HG02852 (cell line): ENCODE results near the gene CUBN.
A peak's percentile ranks its signal among the peaks of the same experiment; 100 is the strongest.

Source experiments
- ATAC-seq: cut with Tn5 transposase; IDR thresholded peaks from one replicate; pipeline ENCODE4 v1.9.1; 2021; ENCODE audit warnings: mild to moderate bottlenecking, moderate library complexity; ENCODE audit not compliant: unreplicated experiment

Gene CUBN

DNA sequence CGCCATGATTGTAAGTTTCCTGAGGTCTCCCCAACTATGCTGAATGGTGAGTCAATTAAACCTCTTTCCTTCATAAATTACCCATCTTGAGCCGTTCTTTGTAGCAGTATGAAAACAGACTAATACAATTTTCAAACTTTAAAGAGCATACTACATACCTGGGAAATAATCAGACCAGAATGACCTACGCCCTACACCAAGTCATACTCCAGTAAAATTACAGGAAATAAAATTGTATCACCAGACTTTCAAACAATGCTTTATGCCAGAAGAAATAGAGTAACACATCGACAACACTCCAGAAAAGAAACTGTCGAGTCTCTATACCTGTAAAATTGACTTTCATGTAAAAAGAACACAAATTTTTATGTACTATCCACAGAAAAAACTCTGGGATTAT, 331.0 kb downstream of the CUBN start:
- no peak for ATAC-seq

DNA sequence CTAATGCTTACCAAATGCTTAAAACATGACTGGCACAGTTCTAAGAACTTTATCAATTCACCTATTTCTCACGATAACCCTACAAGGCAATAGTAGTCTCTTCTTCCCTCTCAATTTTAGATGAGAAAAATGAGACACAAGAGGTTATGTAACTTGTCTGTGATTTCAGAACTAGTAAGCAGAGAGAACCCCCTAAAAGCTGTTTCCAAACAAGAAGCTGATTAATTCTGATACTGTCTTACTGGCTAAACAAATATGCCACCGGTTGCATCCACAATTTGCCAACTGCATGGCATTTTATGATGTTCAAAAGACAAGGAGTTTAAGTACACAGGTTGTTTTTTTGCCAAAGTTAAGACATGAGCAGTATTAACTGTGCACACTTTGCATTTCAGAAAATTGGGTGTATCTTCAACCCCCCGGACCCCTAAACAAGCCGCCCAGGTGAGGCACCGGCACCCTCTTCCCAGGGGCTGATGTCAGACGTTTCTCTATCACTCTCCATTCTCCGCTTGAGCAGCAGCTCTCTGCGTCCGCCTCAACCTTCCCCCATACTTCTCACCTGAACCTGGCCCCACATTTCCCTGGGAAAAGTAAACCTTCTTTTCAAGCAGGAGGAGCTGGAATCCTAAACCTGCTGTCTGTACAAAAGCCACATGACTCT, 334.1 kb downstream of the CUBN start:
- ATAC-seq, result no peak

- ATAC-seq, result no peak
Measured at GRCh38 chr10:16794005-16794404, 335.6 kb downstream of the CUBN start.

DNA sequence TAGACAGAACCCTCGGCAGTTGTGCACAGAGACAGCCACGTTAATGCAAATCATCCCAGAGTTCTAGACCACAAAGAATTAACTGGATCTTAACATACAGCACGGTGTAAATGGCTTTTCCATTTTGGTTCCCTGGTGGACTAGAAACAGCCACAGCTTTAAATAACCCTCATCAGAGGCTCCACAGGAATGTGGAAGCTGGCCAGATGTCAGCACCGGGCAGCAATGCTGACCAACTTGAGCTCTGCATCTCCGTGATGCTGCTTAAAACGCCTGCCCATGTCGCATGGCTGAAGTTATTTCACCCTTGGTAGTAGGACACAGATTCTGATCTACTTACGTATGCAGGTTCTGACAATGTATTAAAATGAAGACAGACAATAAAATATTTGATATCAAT, 336.9 kb downstream of the CUBN start:
- no peak for ATAC-seq

DNA sequence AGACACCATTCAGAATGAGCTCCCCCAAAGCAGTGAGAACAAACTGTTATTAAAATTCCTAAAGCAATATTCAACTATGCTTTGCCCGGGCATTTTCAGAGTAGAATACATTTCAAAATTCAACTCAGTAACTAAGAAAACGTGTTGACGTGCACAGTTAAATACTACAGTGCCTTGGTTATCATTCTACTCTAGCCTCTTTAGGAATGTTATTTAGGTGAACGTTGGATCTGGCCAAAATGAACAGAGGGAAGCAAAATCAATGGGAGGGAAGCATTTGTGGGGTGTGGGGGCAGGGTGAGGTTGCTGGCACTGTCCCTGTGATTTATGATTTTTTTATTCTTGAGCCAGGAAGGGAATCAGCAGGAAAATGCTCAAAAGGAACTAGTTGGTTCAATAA, 339.8 kb downstream of the CUBN start:
- no peak for ATAC-seq

GRCh38 chr10:16789261-16789660, 340.4 kb downstream of the CUBN start:
- no peak for ATAC-seq

DNA sequence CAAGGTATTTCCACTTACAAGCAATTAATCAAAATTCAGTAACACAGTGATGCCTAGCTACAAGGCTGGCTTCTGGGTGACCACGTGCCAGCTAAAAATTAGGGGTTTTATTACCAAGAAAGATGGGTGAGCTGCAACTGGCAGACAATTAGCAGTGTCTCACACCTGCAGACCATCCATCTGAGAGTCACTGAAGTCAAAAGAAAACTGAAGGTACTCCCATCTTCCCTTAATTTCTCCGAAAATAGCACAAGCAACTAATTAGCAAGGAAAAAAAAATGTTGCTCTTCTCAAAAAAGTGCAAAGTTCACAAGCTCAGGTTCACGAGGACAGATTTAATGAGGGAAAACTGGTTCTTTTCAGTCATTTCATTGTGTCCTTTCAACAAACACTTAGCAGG, 340.8 kb downstream of the CUBN start:
- no peak for ATAC-seq

DNA sequence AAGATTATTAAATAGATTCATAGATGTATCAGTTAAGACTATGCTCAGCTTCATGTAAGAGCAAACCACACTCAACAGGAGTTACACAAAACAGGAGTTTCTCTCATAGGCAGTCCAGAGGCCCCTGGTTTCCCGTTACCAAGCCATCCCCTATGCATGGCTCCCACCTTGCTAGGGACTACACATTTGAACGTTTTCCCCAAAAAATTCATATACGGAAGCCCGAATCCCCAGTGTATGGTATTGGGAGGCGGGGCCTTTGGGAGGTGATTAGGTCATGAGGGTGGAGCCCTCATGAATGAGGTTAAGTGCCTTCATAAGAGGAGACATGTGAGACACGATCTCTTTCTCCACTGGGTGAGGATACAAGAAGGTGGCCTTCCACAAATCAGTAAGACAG, 341.5 kb downstream of the CUBN start:
- peak; percentile 46 for ATAC-seq

DNA sequence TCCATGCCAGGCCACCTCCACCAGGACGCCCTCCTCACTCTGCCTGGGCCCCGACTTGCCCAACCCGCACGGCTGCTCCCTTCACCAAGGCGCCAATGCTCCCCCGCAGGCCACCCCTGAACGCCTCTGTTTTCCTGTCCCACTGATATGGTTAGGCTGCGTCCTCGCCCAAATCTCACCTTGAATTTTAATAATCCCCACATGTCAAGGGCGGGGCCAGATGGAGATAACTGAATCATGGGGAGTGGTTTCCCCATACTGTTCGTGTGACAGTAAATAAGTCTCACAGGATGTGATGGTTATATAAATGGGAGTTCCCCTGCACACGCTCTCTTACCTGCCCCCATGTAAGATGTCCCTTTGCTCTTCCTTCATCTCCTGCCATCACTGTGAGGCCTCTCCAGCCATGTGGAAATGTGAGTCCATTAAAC, 342.2 kb downstream of the CUBN start:
- peak; percentile 83 for ATAC-seq

DNA sequence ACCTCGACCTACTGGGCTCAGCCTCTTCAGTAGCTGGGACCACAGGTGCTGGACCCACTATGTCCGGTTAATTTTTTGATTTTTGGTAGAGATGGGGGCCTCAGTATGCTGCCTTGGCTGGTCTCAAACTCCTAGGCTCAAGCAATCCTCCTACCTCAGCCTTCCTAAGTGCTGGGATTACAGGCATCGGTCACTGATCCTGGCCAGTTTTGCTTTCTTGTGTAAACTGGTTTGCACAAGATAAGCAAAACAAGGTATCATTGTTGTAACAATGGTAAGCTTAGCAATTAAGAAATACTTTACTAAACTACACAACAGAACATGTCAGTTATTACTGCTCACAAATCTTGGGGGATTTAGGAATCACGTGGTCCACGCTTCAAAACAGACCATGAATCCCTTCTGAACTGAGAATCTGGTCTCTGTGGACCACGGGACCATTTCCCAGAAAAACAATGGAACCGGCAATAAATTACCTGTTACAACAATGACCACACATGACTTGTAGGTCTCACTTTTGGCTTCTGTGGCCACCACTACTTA, 349.2 kb downstream of the CUBN start:
- no peak for ATAC-seq

DNA sequence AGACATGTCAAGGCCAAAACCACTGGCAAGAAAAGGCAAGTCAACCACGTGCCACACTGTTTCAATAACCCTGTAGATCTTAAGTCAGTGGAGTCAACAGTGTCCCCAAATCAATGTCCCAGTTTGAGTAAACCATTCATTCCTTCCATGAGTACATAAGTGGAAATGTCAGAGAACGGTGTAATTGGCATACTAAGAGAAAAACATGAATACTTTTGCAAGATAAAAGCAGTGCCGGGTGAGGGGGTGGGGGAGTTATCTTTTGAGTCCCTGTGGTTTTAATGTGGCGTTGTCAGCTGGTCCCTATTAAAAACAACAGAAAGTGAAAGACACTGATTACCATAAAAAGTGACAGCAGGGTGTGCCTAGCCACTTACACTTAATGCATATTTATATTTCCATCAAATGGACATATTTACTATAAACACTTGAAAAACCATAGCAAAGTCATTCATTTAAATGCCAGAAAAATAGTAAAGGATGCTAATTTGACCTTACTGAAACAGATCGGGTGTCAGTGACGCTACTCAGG, 350.2 kb downstream of the CUBN start:
- ATAC-seq, result peak; percentile 84

GRCh38 chr10:16777473-16778370, 351.9 kb downstream of the CUBN start:
- peak; percentile 47 for ATAC-seq

- no peak for ATAC-seq
Measured at GRCh38 chr10:16776896-16777295, 352.7 kb downstream of the CUBN start.
